B cell (primary cell): Measurements from ENCODE around the gene EYA4. TPM values are rescaled to one million over a fixed set of nuclear protein-coding genes. Genes with fewer than 3 reads are reported as not detected.

Experiments
- ATAC-seq: fragments of 200-7000 bp; cut with Tn5 transposase; one replicate; pipeline ENCODE4 v1.10.0; 2021; ENCODE audit warnings: low read depth, mild to moderate bottlenecking, moderate number of reproducible peaks, moderate library complexity
- CTCF ChIA-PET: fragments of 350-600 bp; sonication (Branson Sonifier 250); formaldehyde crosslinking; loops from one replicate; lab custom pipeline; 2021; ENCODE audit warnings: antibody characterized with exemption, inconsistent platforms; lab: Charles Lee
- POLR2A ChIA-PET: fragments of 350-600 bp; sonication (Branson Sonifier 250); formaldehyde crosslinking; loops from one replicate; lab custom pipeline; 2021; ENCODE audit warnings: antibody characterized with exemption; lab: Charles Lee
- DNase-seq: peaks from one replicate; pipeline ENCODE4 v3.0.0; 2013
- H2AFZ ChIP-seq: 2 replicates; pipeline ENCODE4 v1.6.1; 2012; ENCODE audit warnings: mild to moderate bottlenecking, low read depth, low read length; ENCODE audit not compliant: insufficient read depth, poor library complexity, severe bottlenecking
- H3K27ac ChIP-seq, 2 donors: 1 replicate in 1 of 2; 2 replicates in 1 of 2; pipeline ENCODE4 v1.5.1; 2012 to 2013; ENCODE audit warnings: low read length in 2 of 2, mild to moderate bottlenecking in 2 of 2, moderate library complexity in 1 of 2
- H3K27me3 ChIP-seq, 4 experiments: fragments of 200-600 bp in 1 of 4; sonication (generic) in 1 of 4; replicated peaks in 1 of 4; 1 replicate in 2 of 4; 2 replicates in 2 of 4; pipeline versions ENCODE4 v1.6.1 to v1.7.0; 2013 to 2016; ENCODE audit warnings: low read length in 3 of 4, mild to moderate bottlenecking in 2 of 4, mixed read lengths in 1 of 4, moderate library complexity in 1 of 4; ENCODE audit not compliant: insufficient read depth in 4 of 4, control insufficient read depth in 3 of 4; ENCODE audit errors: control extremely low read depth in 1 of 4
- H3K36me3 ChIP-seq, 2 experiments: replicated peaks in 1 of 2; 1 replicate in 1 of 2; 2 replicates in 1 of 2; pipeline versions ENCODE4 v1.6.1 to v1.7.1; 2013; ENCODE audit warnings: low read length in 1 of 2; ENCODE audit not compliant: insufficient read depth in 2 of 2, control insufficient read depth in 1 of 2; ENCODE audit errors: control extremely low read depth in 1 of 2, extremely low read depth in 1 of 2
- H3K4me1 ChIP-seq, 2 donors: fragments of 200-600 bp in 1 of 2; sonication (generic) in 1 of 2; 1 replicate in 1 of 2; 2 replicates in 1 of 2; pipeline versions ENCODE4 v1.5.1 to v1.6.1; 2013 to 2017; ENCODE audit warnings: low read length in 2 of 2; ENCODE audit not compliant: control insufficient read depth in 2 of 2, insufficient read depth in 2 of 2
- H3K4me2 ChIP-seq: replicated peaks from 2 replicates; pipeline ENCODE3; 2012; ENCODE audit warnings: mild to moderate bottlenecking, low read depth, low read length; ENCODE audit not compliant: poor library complexity, severe bottlenecking
- H3K4me3 ChIP-seq, 5 experiments: fragments of 200-600 bp in 1 of 5; sonication (generic) in 1 of 5; 1 replicate in 3 of 5; 2 replicates in 2 of 5; pipeline versions ENCODE4 v1.5.1 to v1.7.0; 2011 to 2016; ENCODE audit warnings: low read length in 4 of 5, mild to moderate bottlenecking in 4 of 5, low read depth in 2 of 5, control low read depth in 1 of 5, moderate library complexity in 1 of 5; ENCODE audit not compliant: insufficient read depth in 1 of 5; ENCODE audit errors: control extremely low read depth in 1 of 5, extremely low read depth in 1 of 5
- H3K79me2 ChIP-seq: fragments of 200-600 bp; sonication (generic); one replicate; pipeline ENCODE4 v1.6.0; 2016; ENCODE audit warnings: low read length; ENCODE audit not compliant: control insufficient read depth, insufficient read depth
- H3K9ac ChIP-seq: fragments of 200-600 bp; sonication (generic); 2 replicates; pipeline ENCODE4 v1.6.1; 2017; ENCODE audit warnings: mild to moderate bottlenecking, low read length, moderate library complexity
- H3K9me3 ChIP-seq, 3 donors: one replicate each; pipeline versions ENCODE4 v1.6.1 to v1.7.1; 2013; ENCODE audit warnings: low read length in 2 of 3; ENCODE audit not compliant: control insufficient read depth in 2 of 3, insufficient read depth in 1 of 3; ENCODE audit errors: control extremely low read depth in 1 of 3
- H4K20me1 ChIP-seq: 2 replicates; pipeline ENCODE4 v1.6.0; 2012; ENCODE audit warnings: mild to moderate bottlenecking, low read length; ENCODE audit not compliant: insufficient read depth, control insufficient read depth, poor library complexity, severe bottlenecking
- H3K27ac Mint-ChIP-seq: one replicate; pipeline ENCODE4 v1.8.0; 2021; ENCODE audit warnings: mixed read lengths
- H3K27me3 Mint-ChIP-seq: one replicate; pipeline ENCODE4 v1.8.0; 2021; ENCODE audit warnings: mixed read lengths
- H3K4me1 Mint-ChIP-seq: one replicate; pipeline ENCODE4 v1.8.0; 2021; ENCODE audit warnings: mixed read lengths
- H3K4me3 Mint-ChIP-seq: one replicate; pipeline ENCODE4 v1.8.0; 2021; ENCODE audit warnings: mixed read lengths
- H3K9me3 Mint-ChIP-seq: one replicate; pipeline ENCODE4 v1.8.0; 2022; ENCODE audit warnings: mixed read lengths; ENCODE audit not compliant: insufficient read depth
- CTCF ChIP-seq: fragments of 200-600 bp; IDR thresholded peaks from one replicate; pipeline ENCODE4 v1.8.0; 2022; ENCODE audit warnings: antibody characterized with exemption, mild to moderate bottlenecking
- EZH2 ChIP-seq: IDR thresholded peaks from 2 replicates; pipeline ENCODE4 v1.6.1; 2012; ENCODE audit warnings: borderline replicate concordance, low read depth, mild to moderate bottlenecking, moderate library complexity, low read length; ENCODE audit not compliant: insufficient read depth, poor library complexity, severe bottlenecking
- WGBS: methylation state at CpG from one replicate; pipeline ENCODE4 v1.1.5; 2013; ENCODE audit warnings: missing lambda C conversion rate; ENCODE audit not compliant: insufficient coverage; 5-methylcytosine and 5-hydroxymethylcytosine counted together
- intact Hi-C: fragments of 100-400 bp; cut with micrococcal nuclease; formaldehyde crosslinking; loops from one replicate; pipeline ENCODE4 v1.10.0; 2022
- polyA plus RNA-seq: library from polyadenylated mRNA; depleted of rRNA; stranded (reverse); fragments of >200 nt; gene quantifications from 2 replicates; pipeline ENCODE4 v1.2.3, GENCODE V29; 2012
- total RNA-seq, 2 donors: library from RNA; stranded (reverse); fragments of 120-200 nt in 1 of 2; gene quantifications; 1 replicate in 1 of 2; 2 replicates in 1 of 2; pipeline versions ENCODE4 v1.2.3 to v1.2.4, GENCODE V29; 2013 to 2022

The EYA4 gene
- total and polyA plus RNA-seq, 2 donors (not counting 1 experiment from before 2014, with no cell fraction given): 0.49 TPM; not detected in 1

DNA sequence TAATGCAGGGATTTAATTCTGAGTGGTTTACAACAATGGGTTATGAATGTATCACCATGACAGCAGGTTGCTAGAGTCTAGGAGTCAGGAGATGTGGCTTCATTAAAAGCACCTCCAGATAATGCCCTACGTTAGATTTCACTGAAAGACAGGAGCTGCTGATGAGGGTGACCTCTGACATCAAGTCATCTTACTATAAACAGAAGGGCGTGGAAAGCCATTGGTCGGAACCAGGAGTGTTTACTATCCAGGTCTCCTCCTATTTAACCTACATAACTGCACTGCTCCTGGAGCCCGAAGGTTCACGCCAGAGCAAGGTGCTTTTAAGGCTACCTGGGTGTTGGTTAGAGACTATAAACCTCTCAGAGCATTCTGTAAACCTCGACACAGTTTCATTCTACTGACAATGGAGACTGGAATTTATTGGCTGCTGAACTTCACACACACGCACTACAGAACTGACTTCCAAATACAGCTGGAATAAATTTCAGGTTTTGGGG lies 128.7 kb downstream of the EYA4 start:
- Histone ChIP-seq H3K4me3 (no peak overlapping the region), H3K27me3 (no peaks in the 10 kb centered on the region), H2AFZ (no peak overlapping the region), H3K27ac (no peak overlapping the region), H4K20me1 (no peaks in the 10 kb centered on the region), H3K36me3 (no peaks in the 10 kb centered on the region), H3K4me1 (no peaks in the 10 kb centered on the region), H3K9ac (no peak overlapping the region), H3K4me2 (no peak overlapping the region), H3K79me2 (no peaks in the 10 kb centered on the region), H3K9me3 (no peaks in the 10 kb centered on the region)
- ATAC-seq (no peak), DNase-seq (no peak)
- Mint-ChIP-seq H3K27ac (no peak overlapping the region), H3K27me3 (no peaks in the 10 kb centered on the region), H3K9me3 (no peaks in the 10 kb centered on the region), H3K4me3 (no peak overlapping the region), H3K4me1 (no peaks in the 10 kb centered on the region)
- ChIA-PET POLR2A (no interaction called here), CTCF (no interaction called here)
- TF ChIP-seq EZH2 (no peak), CTCF (no peak)
- intact Hi-C loops: no loop called here
- no CpG with 5 or more reads among the region's 7 CpGs for WGBS

- DNase-seq: no peak
- CTCF ChIA-PET: no interaction called here
- no peaks in the 10 kb centered on the region for H3K9me3 ChIP-seq
- H3K27me3 ChIP-seq: peaks cover 0 to 3% (median 0%) of the 10 kb centered on the region in 4 experiments
- no peaks in the 10 kb centered on the region for H3K4me1 ChIP-seq
- Mint-ChIP-seq H3K27me3 (peaks cover 6% of the 10 kb centered on the region), H3K4me1 (no peaks in the 10 kb centered on the region), H3K9me3 (no peaks in the 10 kb centered on the region), H3K27ac (no peak overlapping the region), H3K4me3 (no peak overlapping the region)
- no peak overlapping the region for H3K4me3 ChIP-seq
- no peak overlapping the region for H3K27ac ChIP-seq
- intact Hi-C loops: no loop called here
- no peaks in the 10 kb centered on the region for H3K36me3 ChIP-seq
- H3K4me2 ChIP-seq: no peak overlapping the region
- no peaks in the 10 kb centered on the region for H4K20me1 ChIP-seq
- TF ChIP-seq EZH2: no peak
- no peak for TF ChIP-seq CTCF
- ATAC-seq: no peak
- H2AFZ ChIP-seq: no peak overlapping the region
- no peaks in the 10 kb centered on the region for H3K79me2 ChIP-seq
- WGBS: no CpG with 5 or more reads among the region's 1 CpG
- H3K9ac ChIP-seq: no peak overlapping the region
- POLR2A ChIA-PET: no interaction called here
These were observed 135.6 kb downstream of the EYA4 start for GRCh38 chr6:133376743-133377142.
